Activated CD8-positive, alpha-beta T cell treated with anti-CD3 and anti-CD28 coated beads for 36 hours (primary cell): ENCODE data around the gene PRRC1. TPM values are rescaled to one million over a fixed set of nuclear protein-coding genes. Genes with fewer than 3 reads are reported as not detected.

Source experiments
- ATAC-seq: fragments of 200-7000 bp; cut with Tn5 transposase; one replicate; pipeline ENCODE4 v1.10.0; 2021; ENCODE audit warnings: mild to moderate bottlenecking, moderate library complexity
- CTCF ChIA-PET: fragments of 350-600 bp; sonication (Branson Sonifier 250); formaldehyde crosslinking; loops from one replicate; lab custom pipeline; 2021; ENCODE audit warnings: antibody characterized with exemption; lab: Charles Lee
- POLR2A ChIA-PET: fragments of 350-600 bp; sonication (Branson Sonifier 250); formaldehyde crosslinking; loops from one replicate; lab custom pipeline; 2021; ENCODE audit warnings: antibody characterized with exemption; lab: Charles Lee
- DNase-seq: peaks from one replicate; pipeline ENCODE4 v3.0.0-alpha.2; 2020
- H3K27ac Mint-ChIP-seq: one replicate; pipeline ENCODE4 v1.8.0; 2021; ENCODE audit warnings: mild to moderate bottlenecking, mixed read lengths
- H3K27me3 Mint-ChIP-seq: one replicate; pipeline ENCODE4 v1.8.0; 2021; ENCODE audit warnings: mixed read lengths
- H3K36me3 Mint-ChIP-seq: one replicate; pipeline ENCODE4 v1.8.0; 2021; ENCODE audit warnings: low read depth, mixed read lengths
- H3K4me1 Mint-ChIP-seq: one replicate; pipeline ENCODE4 v1.8.0; 2021; ENCODE audit warnings: low read depth, mixed read lengths
- H3K4me3 Mint-ChIP-seq: one replicate; pipeline ENCODE4 v1.8.0; 2021; ENCODE audit warnings: mild to moderate bottlenecking, moderate library complexity, mixed read lengths
- H3K9me3 Mint-ChIP-seq: one replicate; pipeline ENCODE4 v1.8.0; 2021; ENCODE audit warnings: mixed read lengths
- intact Hi-C: fragments of 100-400 bp; cut with micrococcal nuclease; formaldehyde crosslinking; loops from one replicate; pipeline ENCODE4 v1.10.0; 2022
- total RNA-seq, 2 experiments: library from RNA; stranded (reverse); gene quantifications; one replicate each; pipeline ENCODE4 v1.2.3, GENCODE V29; 2021
- TF ChIP-seq, protein P1 (sequence below): fragments of 200-600 bp; IDR thresholded peaks from one replicate; pipeline ENCODE4 v1.8.0; 2022; ENCODE audit warnings: antibody characterized with exemption, mild to moderate bottlenecking

PRRC1 gene
- total RNA-seq, 2 experiments from 2014 or later = 38.0 to 38.1 TPM

DNA sequence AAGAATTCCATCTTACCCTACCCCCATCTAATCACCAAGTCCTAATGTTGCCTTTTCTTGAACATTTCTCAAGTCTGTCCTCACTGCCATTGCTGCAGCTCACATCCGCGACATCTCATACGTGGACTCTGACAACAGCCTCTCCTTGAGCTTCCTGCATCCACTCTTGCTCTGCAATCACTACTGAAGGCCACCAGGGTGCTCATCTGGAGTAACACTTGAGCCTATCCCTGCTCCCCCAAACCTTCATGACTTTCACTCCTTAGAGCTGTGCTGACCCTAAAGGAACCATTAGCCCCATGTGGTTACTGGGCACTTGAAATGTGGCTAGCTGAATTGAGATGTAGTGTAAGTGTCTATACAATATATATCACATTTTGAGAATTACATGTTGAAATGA is 85.0 kb downstream of the PRRC1 start:
- intact Hi-C loops = no loop called here
- Mint-ChIP-seq H3K4me1 (no peaks in the 10 kb centered on the region), H3K27ac (no peak overlapping the region), H3K4me3 (no peak overlapping the region), H3K9me3 (no peaks in the 10 kb centered on the region), H3K27me3 (peaks cover 3% of the 10 kb centered on the region), H3K36me3 (no peaks in the 10 kb centered on the region)
- DNase-seq (no peak), ATAC-seq (no peak)
- CTCF ChIA-PET = no interaction called here
- TF ChIP-seq, protein P1, sequence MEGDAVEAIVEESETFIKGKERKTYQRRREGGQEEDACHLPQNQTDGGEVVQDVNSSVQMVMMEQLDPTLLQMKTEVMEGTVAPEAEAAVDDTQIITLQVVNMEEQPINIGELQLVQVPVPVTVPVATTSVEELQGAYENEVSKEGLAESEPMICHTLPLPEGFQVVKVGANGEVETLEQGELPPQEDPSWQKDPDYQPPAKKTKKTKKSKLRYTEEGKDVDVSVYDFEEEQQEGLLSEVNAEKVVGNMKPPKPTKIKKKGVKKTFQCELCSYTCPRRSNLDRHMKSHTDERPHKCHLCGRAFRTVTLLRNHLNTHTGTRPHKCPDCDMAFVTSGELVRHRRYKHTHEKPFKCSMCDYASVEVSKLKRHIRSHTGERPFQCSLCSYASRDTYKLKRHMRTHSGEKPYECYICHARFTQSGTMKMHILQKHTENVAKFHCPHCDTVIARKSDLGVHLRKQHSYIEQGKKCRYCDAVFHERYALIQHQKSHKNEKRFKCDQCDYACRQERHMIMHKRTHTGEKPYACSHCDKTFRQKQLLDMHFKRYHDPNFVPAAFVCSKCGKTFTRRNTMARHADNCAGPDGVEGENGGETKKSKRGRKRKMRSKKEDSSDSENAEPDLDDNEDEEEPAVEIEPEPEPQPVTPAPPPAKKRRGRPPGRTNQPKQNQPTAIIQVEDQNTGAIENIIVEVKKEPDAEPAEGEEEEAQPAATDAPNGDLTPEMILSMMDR = no peak
- POLR2A ChIA-PET = no interaction called here

DNA sequence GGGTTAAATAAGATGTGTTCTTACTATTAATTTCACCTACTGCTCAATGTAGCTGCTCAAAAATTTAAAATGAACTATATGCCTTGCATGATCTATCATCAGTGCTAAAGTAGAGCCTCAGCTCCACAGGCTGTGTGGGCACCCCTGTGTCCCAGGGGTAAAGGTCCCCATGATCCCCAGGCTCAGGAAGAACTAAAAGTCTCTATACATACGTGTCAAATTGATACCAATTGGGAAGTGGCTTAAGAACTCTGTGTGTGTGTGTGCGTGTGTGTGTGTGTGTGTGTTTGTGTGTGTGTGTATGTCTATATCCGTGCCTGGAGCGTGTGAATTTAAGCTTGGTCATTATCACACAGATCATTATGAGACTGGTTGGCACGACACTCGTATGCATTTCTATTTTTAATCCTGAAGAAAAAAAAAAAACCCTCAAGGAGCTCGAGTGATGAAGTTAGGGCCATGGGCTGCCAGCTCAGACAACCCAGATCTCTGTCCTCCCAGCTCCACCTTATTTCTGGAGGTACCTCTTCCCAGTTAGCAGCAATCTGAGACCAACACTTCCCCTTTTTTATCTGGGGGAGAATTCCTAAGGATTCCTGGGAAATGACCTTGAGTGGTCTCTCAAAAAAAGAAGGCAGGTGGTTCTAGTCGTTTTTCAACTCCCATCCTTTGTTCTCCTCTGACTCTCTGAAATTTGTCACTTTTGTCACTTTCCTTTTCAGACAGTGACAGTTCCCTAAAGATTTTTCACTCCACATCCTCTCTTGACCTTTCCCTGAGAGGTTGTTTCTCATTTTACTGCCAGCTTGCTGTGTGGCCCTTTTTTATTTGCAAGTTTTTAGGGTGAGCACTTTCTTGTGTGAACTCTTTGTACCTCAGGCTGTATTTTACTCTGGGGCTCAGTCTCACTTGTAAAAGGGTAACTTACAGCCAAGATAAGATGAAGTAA is 85.7 kb downstream of the PRRC1 start:
- no peak overlapping the region for H3K27ac Mint-ChIP-seq
- ChIA-PET CTCF (no interaction called here), POLR2A (no interaction called here)
- intact Hi-C loops = no loop called here
- no peaks in the 10 kb centered on the region for H3K4me1 Mint-ChIP-seq
- H3K4me3 Mint-ChIP-seq = no peak overlapping the region
- DNase-seq = no peak
- no peaks in the 10 kb centered on the region for H3K9me3 Mint-ChIP-seq
- ATAC-seq = no peak
- H3K36me3 Mint-ChIP-seq = no peaks in the 10 kb centered on the region
- H3K27me3 Mint-ChIP-seq = peaks cover 3% of the 10 kb centered on the region
- TF ChIP-seq, protein P1 = no peak

Other genes with a start within 250 kb of the PRRC1 start
- gene MEGF10, start 226.8 kb upstream of the PRRC1 start, total RNA-seq = not detected
- gene CTXN3, start 131.4 kb downstream of the PRRC1 start, total RNA-seq = not detected
- gene CCDC192, start 185.8 kb downstream of the PRRC1 start, total RNA-seq = not detected